ENCODE data around the gene FLRT3.

Gene FLRT3

GRCh38 chr20:14332866-14333265 lies 4.5 kb downstream of the FLRT3 start:
- Histone ChIP-seq H3K4me3 (ENCODE audit: low read length in 2 of 2) (no peak overlapping the region), H3K9ac (ENCODE audit: low read depth in 1 of 2, low read length in 2 of 2) (no peak overlapping the region), H3K4me1 (ENCODE audit: control insufficient read depth in 2 of 2, insufficient read depth in 2 of 2, low read length in 2 of 2) (no peaks in the 10 kb centered on the region), H3K9me3 (ENCODE audit: control insufficient read depth in 2 of 2, low read length in 2 of 2) (no peaks in the 10 kb centered on the region), H3K27ac (ENCODE audit: low read depth in 2 of 2, low read length in 2 of 2) (no peak overlapping the region), H3K36me3 (ENCODE audit: control insufficient read depth in 2 of 2, insufficient read depth in 2 of 2, low read length in 2 of 2) (no peaks in the 10 kb centered on the region), H3K27me3 (ENCODE audit: control insufficient read depth in 2 of 2, insufficient read depth in 2 of 2, low read length in 2 of 2) (no peaks in the 10 kb centered on the region)

- Histone ChIP-seq H3K4me3 (ENCODE audit: low read length in 2 of 2) (no peak overlapping the region), H3K27ac (ENCODE audit: low read depth in 2 of 2, low read length in 2 of 2) (no peak overlapping the region), H3K27me3 (ENCODE audit: control insufficient read depth in 2 of 2, insufficient read depth in 2 of 2, low read length in 2 of 2) (no peaks in the 10 kb centered on the region), H3K36me3 (ENCODE audit: control insufficient read depth in 2 of 2, insufficient read depth in 2 of 2, low read length in 2 of 2) (no peaks in the 10 kb centered on the region), H3K9me3 (ENCODE audit: control insufficient read depth in 2 of 2, low read length in 2 of 2) (no peaks in the 10 kb centered on the region), H3K4me1 (ENCODE audit: control insufficient read depth in 2 of 2, insufficient read depth in 2 of 2, low read length in 2 of 2) (no peaks in the 10 kb centered on the region), H3K9ac (ENCODE audit: low read depth in 1 of 2, low read length in 2 of 2) (no peak overlapping the region)
Observed at GRCh38 chr20:14331646-14332045, 5.8 kb downstream of the FLRT3 start.

- Histone ChIP-seq H3K4me3 (ENCODE audit: low read length in 2 of 2) (no peak overlapping the region), H3K36me3 (ENCODE audit: control insufficient read depth in 2 of 2, insufficient read depth in 2 of 2, low read length in 2 of 2) (no peaks in the 10 kb centered on the region), H3K27ac (ENCODE audit: low read depth in 2 of 2, low read length in 2 of 2) (no peak overlapping the region), H3K9me3 (ENCODE audit: control insufficient read depth in 2 of 2, low read length in 2 of 2) (no peaks in the 10 kb centered on the region), H3K4me1 (ENCODE audit: control insufficient read depth in 2 of 2, insufficient read depth in 2 of 2, low read length in 2 of 2) (no peaks in the 10 kb centered on the region), H3K27me3 (ENCODE audit: control insufficient read depth in 2 of 2, insufficient read depth in 2 of 2, low read length in 2 of 2) (no peaks in the 10 kb centered on the region), H3K9ac (ENCODE audit: low read depth in 1 of 2, low read length in 2 of 2) (no peak overlapping the region)
Observed at GRCh38 chr20:14319704-14320103, 17.7 kb downstream of the FLRT3 start.

GRCh38 chr20:14313341-14314020 lies 23.9 kb downstream of the FLRT3 start:
- H3K27ac ChIP-seq (ENCODE audit: low read depth in 2 of 2, low read length in 2 of 2), result no peak overlapping the region
- no peaks in the 10 kb centered on the region for H3K9me3 ChIP-seq (ENCODE audit: control insufficient read depth in 2 of 2, low read length in 2 of 2)
- H3K9ac ChIP-seq (ENCODE audit: low read depth in 1 of 2, low read length in 2 of 2), result no peak overlapping the region
- H3K36me3 ChIP-seq (ENCODE audit: control insufficient read depth in 2 of 2, insufficient read depth in 2 of 2, low read length in 2 of 2), result no peaks in the 10 kb centered on the region
- H3K4me3 ChIP-seq (ENCODE audit: low read length in 2 of 2), result no peak overlapping the region
- no peaks in the 10 kb centered on the region for H3K27me3 ChIP-seq (ENCODE audit: control insufficient read depth in 2 of 2, insufficient read depth in 2 of 2, low read length in 2 of 2)
- no peaks in the 10 kb centered on the region for H3K4me1 ChIP-seq (ENCODE audit: control insufficient read depth in 2 of 2, insufficient read depth in 2 of 2, low read length in 2 of 2)

GRCh38 chr20:14312001-14312400 lies 25.4 kb downstream of the FLRT3 start:
- no peaks in the 10 kb centered on the region for H3K36me3 ChIP-seq (ENCODE audit: control insufficient read depth in 2 of 2, insufficient read depth in 2 of 2, low read length in 2 of 2)
- H3K4me3 ChIP-seq (ENCODE audit: low read length in 2 of 2), result no peak overlapping the region
- H3K9ac ChIP-seq (ENCODE audit: low read depth in 1 of 2, low read length in 2 of 2), result no peak overlapping the region
- H3K27me3 ChIP-seq (ENCODE audit: control insufficient read depth in 2 of 2, insufficient read depth in 2 of 2, low read length in 2 of 2), result no peaks in the 10 kb centered on the region
- H3K4me1 ChIP-seq (ENCODE audit: control insufficient read depth in 2 of 2, insufficient read depth in 2 of 2, low read length in 2 of 2), result peaks cover 0 to 2% of the 10 kb centered on the region in 2 donors
- no peak overlapping the region for H3K27ac ChIP-seq (ENCODE audit: low read depth in 2 of 2, low read length in 2 of 2)
- no peaks in the 10 kb centered on the region for H3K9me3 ChIP-seq (ENCODE audit: control insufficient read depth in 2 of 2, low read length in 2 of 2)

- H3K9me3 ChIP-seq (ENCODE audit: control insufficient read depth in 2 of 2, low read length in 2 of 2), result no peaks in the 10 kb centered on the region
- no peak overlapping the region for H3K27ac ChIP-seq (ENCODE audit: low read depth in 2 of 2, low read length in 2 of 2)
- H3K36me3 ChIP-seq (ENCODE audit: control insufficient read depth in 2 of 2, insufficient read depth in 2 of 2, low read length in 2 of 2), result no peaks in the 10 kb centered on the region
- H3K4me1 ChIP-seq (ENCODE audit: control insufficient read depth in 2 of 2, insufficient read depth in 2 of 2, low read length in 2 of 2), result peaks cover 0 to 2% of the 10 kb centered on the region in 2 donors
- no peak overlapping the region for H3K9ac ChIP-seq (ENCODE audit: low read depth in 1 of 2, low read length in 2 of 2)
- H3K27me3 ChIP-seq (ENCODE audit: control insufficient read depth in 2 of 2, insufficient read depth in 2 of 2, low read length in 2 of 2), result no peaks in the 10 kb centered on the region
- H3K4me3 ChIP-seq (ENCODE audit: low read length in 2 of 2), result no peak overlapping the region
Observed at GRCh38 chr20:14310977-14311627, 26.3 kb downstream of the FLRT3 start.

GRCh38 chr20:14307956-14308355 lies 29.5 kb downstream of the FLRT3 start:
- peaks cover 0 to 2% of the 10 kb centered on the region in 2 donors for H3K4me1 ChIP-seq (ENCODE audit: control insufficient read depth in 2 of 2, insufficient read depth in 2 of 2, low read length in 2 of 2)
- no peak overlapping the region for H3K27ac ChIP-seq (ENCODE audit: low read depth in 2 of 2, low read length in 2 of 2)
- H3K27me3 ChIP-seq (ENCODE audit: control insufficient read depth in 2 of 2, insufficient read depth in 2 of 2, low read length in 2 of 2), result no peaks in the 10 kb centered on the region
- no peak overlapping the region for H3K4me3 ChIP-seq (ENCODE audit: low read length in 2 of 2)
- no peaks in the 10 kb centered on the region for H3K9me3 ChIP-seq (ENCODE audit: control insufficient read depth in 2 of 2, low read length in 2 of 2)
- no peaks in the 10 kb centered on the region for H3K36me3 ChIP-seq (ENCODE audit: control insufficient read depth in 2 of 2, insufficient read depth in 2 of 2, low read length in 2 of 2)
- H3K9ac ChIP-seq (ENCODE audit: low read depth in 1 of 2, low read length in 2 of 2), result no peak overlapping the region

- Histone ChIP-seq H3K9ac (ENCODE audit: low read depth in 1 of 2, low read length in 2 of 2) (no peak overlapping the region), H3K36me3 (ENCODE audit: control insufficient read depth in 2 of 2, insufficient read depth in 2 of 2, low read length in 2 of 2) (no peaks in the 10 kb centered on the region), H3K9me3 (ENCODE audit: control insufficient read depth in 2 of 2, low read length in 2 of 2) (no peaks in the 10 kb centered on the region)
Observed at GRCh38 chr20:14304472-14304871, 32.9 kb downstream of the FLRT3 start.

GRCh38 chr20:14303651-14304050 lies 33.8 kb downstream of the FLRT3 start:
- H3K9me3 ChIP-seq (ENCODE audit: control insufficient read depth in 2 of 2, low read length in 2 of 2), result no peaks in the 10 kb centered on the region
- H3K4me3 ChIP-seq (ENCODE audit: low read length in 2 of 2), result no peak overlapping the region
- no peak overlapping the region for H3K9ac ChIP-seq (ENCODE audit: low read depth in 1 of 2, low read length in 2 of 2)
- H3K36me3 ChIP-seq (ENCODE audit: control insufficient read depth in 2 of 2, insufficient read depth in 2 of 2, low read length in 2 of 2), result no peaks in the 10 kb centered on the region
- H3K27ac ChIP-seq (ENCODE audit: low read depth in 2 of 2, low read length in 2 of 2), result no peak overlapping the region
- peaks cover 0 to 2% of the 10 kb centered on the region in 2 donors for H3K4me1 ChIP-seq (ENCODE audit: control insufficient read depth in 2 of 2, insufficient read depth in 2 of 2, low read length in 2 of 2)
- H3K27me3 ChIP-seq (ENCODE audit: control insufficient read depth in 2 of 2, insufficient read depth in 2 of 2, low read length in 2 of 2), result no peaks in the 10 kb centered on the region

More at GRCh38 chr20:14304472-14304871, 32.9 kb downstream of the FLRT3 start:
- no peaks in the 10 kb centered on the region for H3K27me3 ChIP-seq (ENCODE audit: control insufficient read depth in 2 of 2, insufficient read depth in 2 of 2, low read length in 2 of 2)
- H3K27ac ChIP-seq (ENCODE audit: low read depth in 2 of 2, low read length in 2 of 2), result no peak overlapping the region
- no peak overlapping the region for H3K4me3 ChIP-seq (ENCODE audit: low read length in 2 of 2)
- peaks cover 0 to 2% of the 10 kb centered on the region in 2 donors for H3K4me1 ChIP-seq (ENCODE audit: control insufficient read depth in 2 of 2, insufficient read depth in 2 of 2, low read length in 2 of 2)

GRCh38 chr20:14303106-14303505 lies 34.3 kb downstream of the FLRT3 start:
- Histone ChIP-seq H3K27ac (ENCODE audit: low read depth in 2 of 2, low read length in 2 of 2) (no peak overlapping the region), H3K4me1 (ENCODE audit: control insufficient read depth in 2 of 2, insufficient read depth in 2 of 2, low read length in 2 of 2) (peaks cover 0 to 2% of the 10 kb centered on the region in 2 donors), H3K9me3 (ENCODE audit: control insufficient read depth in 2 of 2, low read length in 2 of 2) (no peaks in the 10 kb centered on the region), H3K36me3 (ENCODE audit: control insufficient read depth in 2 of 2, insufficient read depth in 2 of 2, low read length in 2 of 2) (no peaks in the 10 kb centered on the region), H3K4me3 (ENCODE audit: low read length in 2 of 2) (no peak overlapping the region), H3K27me3 (ENCODE audit: control insufficient read depth in 2 of 2, insufficient read depth in 2 of 2, low read length in 2 of 2) (no peaks in the 10 kb centered on the region), H3K9ac (ENCODE audit: low read depth in 1 of 2, low read length in 2 of 2) (no peak overlapping the region)
